Muscle layer of colon (tissue), 2 donors: ENCODE data around the gene EVI5L.

Source experiments
- H3K27ac ChIP-seq: one replicate; pipeline ENCODE4 v1.7.0; 2013; ENCODE audit warnings: low read depth, mild to moderate bottlenecking, low read length, moderate library complexity
- H3K27me3 ChIP-seq, 2 donors: one replicate each; pipeline ENCODE4 v1.7.0; 2013; ENCODE audit warnings: low read length in 2 of 2, mild to moderate bottlenecking in 2 of 2; ENCODE audit not compliant: insufficient read depth in 2 of 2, control insufficient read depth in 1 of 2
- H3K36me3 ChIP-seq: one replicate; pipeline ENCODE4 v1.7.0; 2013; ENCODE audit warnings: mild to moderate bottlenecking, low read length; ENCODE audit not compliant: insufficient read depth
- H3K4me1 ChIP-seq: one replicate; pipeline ENCODE4 v1.7.0; 2013; ENCODE audit warnings: mild to moderate bottlenecking, low read length; ENCODE audit not compliant: insufficient read depth
- H3K4me3 ChIP-seq, 2 donors: one replicate each; pipeline ENCODE4 v1.7.0; 2013; ENCODE audit warnings: low read length in 2 of 2, low read depth in 1 of 2, mild to moderate bottlenecking in 1 of 2, moderate library complexity in 1 of 2
- H3K9ac ChIP-seq: one replicate; pipeline ENCODE4 v1.7.0; 2013; ENCODE audit warnings: low read length
- H3K9me3 ChIP-seq: one replicate; pipeline ENCODE4 v1.7.0; 2013; ENCODE audit warnings: mild to moderate bottlenecking, low read length
- donor health status: abdominal sarcoma.
- donor health status: Adenocarcinoma of cecum.

The EVI5L gene

DNA sequence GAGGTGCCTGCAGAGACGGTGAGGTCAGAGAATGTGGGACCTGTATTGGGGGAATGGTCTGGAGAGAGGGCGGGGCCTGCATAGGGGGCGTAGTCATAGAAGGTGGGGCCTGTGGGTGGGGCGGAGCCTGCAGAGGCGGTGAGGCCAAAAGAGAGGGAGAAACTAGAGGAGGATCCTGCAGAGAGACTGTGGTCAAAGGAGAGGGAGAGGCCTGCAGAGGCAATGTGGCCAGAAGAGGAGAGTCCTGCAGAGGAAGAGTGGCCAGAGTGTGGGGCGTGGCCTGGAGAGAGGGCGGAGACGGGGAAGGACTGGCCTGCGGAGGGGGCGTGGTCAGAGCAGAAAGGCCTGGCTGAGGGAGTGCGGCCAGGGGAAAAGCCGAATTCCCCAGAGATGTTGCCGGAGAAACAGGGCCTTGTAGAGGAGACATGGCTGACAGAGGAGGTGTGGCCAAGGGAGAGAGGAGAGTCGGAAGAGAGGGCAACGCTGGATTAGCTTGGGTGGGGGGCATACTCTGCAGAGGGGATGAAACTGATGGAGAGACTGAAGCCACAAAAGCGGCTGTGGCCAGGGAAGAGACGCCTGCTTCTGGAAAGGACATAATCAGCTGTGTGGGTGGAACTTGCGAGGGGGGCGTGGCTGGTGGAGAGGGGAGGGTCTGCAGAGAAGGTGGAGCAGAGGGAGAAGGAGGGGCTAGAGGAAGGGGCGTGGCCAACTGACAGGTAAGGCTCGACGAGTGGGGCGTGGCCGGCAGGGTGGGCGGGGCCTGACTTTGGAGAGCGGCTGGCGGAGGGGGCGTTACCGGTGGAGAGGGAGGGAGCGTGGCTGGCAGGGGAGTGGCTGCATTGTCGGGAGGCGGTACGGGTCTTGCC lies 41.7 kb downstream of the EVI5L start:
- Histone ChIP-seq H3K4me3 (peak overlapping the region in 1 of 2 donors; percentile 43), H3K9ac (no peak overlapping the region), H3K9me3 (no peaks in the 10 kb centered on the region), H3K36me3 (no peaks in the 10 kb centered on the region), H3K4me1 (peaks cover 18% of the 10 kb centered on the region), H3K27ac (peak overlapping the region; percentile 52), H3K27me3 (peaks cover 0 to 50% of the 10 kb centered on the region in 2 donors)

GRCh38 chr19:7872306-7873204 lies 42.5 kb downstream of the EVI5L start:
- peak overlapping the region in 1 of 2 donors; percentile 43 for H3K4me3 ChIP-seq
- H3K27me3 ChIP-seq: peaks cover 0 to 42% of the 10 kb centered on the region in 2 donors
- H3K36me3 ChIP-seq: no peaks in the 10 kb centered on the region
- H3K4me1 ChIP-seq: peaks cover 18% of the 10 kb centered on the region
- H3K27ac ChIP-seq: no peak overlapping the region
- H3K9ac ChIP-seq: no peak overlapping the region
- no peaks in the 10 kb centered on the region for H3K9me3 ChIP-seq

DNA sequence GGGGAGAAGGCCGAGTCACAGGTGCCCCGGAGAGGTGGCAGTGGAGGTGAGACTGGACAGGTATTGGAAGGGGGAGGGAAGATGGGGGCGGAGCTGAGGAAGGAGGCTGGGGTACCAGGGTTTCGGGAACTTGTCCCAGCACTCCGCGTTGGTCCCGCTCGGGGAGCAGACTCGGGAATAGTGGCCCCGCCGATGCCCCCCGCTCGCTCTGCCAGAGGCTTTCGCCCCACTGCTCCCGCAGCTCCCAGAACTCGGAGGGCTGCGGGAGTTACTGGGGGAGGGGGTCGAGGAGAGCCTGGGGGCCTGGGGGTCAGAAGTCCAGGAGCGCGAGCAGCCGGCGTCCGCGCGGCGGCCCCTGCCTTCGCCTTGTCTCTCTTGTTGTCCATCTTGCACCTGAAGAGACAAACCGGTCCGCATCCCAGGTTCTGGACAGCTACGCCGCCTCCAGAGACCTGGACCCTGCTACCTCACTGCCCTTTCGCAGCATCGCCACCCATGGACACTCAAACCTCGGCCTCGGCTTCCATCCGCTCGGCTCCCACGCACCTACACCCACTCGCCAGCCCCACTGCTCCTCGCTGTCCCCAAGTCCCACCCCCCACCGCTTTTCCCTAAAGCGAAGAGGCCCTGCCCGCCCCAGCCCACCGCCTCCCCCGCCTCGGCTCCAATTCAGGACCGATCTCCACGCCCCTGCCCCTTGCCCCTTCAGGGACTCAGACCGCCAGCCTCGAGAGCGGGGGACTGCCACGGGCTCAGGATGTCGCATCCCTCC lies 43.5 kb downstream of the EVI5L start:
- H3K9ac ChIP-seq: no peak overlapping the region
- H3K36me3 ChIP-seq: no peaks in the 10 kb centered on the region
- H3K4me1 ChIP-seq: peaks cover 15% of the 10 kb centered on the region
- peaks cover 0 to 35% of the 10 kb centered on the region in 2 donors for H3K27me3 ChIP-seq
- H3K4me3 ChIP-seq: no peak overlapping the region
- no peak overlapping the region for H3K27ac ChIP-seq
- H3K9me3 ChIP-seq: no peaks in the 10 kb centered on the region

- H3K27ac ChIP-seq: no peak within 1 kb of the TSS
- H3K36me3 ChIP-seq: no peaks in the 10 kb centered on the region
- no peak within 1 kb of the TSS for H3K4me3 ChIP-seq
- H3K9ac ChIP-seq: no peak within 1 kb of the TSS
- H3K27me3 ChIP-seq: peaks cover 0 to 32% of the 10 kb centered on the region in 2 donors
- H3K4me1 ChIP-seq: peaks cover 10% of the 10 kb centered on the region
- no peaks in the 10 kb centered on the region for H3K9me3 ChIP-seq
These were observed 44.3 kb downstream of the EVI5L start, which contains the start of gene PRR36 for GRCh38 chr19:7874076-7874896. Gene PRR36 (minus strand): TSS chr19:7874390. CDS start chr19:7873689, 701 bp downstream.

DNA sequence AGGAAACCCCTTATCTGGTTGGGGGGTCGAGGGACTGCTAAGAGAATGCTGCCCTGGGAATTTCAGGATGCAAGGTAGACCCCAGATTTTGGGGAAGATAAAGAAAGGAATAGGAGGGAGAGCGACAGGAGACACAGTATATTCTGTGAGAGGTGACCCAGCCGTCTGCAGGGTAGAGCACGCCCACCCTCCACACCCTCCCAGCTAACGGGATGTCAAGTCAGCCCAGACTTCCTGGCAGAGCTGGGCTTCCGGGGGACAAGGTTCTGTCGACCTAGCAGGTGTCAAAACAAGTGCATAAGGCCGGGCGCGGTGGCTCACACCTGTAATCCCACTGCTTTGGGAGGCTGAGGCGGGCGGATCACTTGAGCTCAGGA lies 44.9 kb downstream of the EVI5L start:
- no peaks in the 10 kb centered on the region for H3K9me3 ChIP-seq
- no peaks in the 10 kb centered on the region for H3K36me3 ChIP-seq
- no peak overlapping the region for H3K9ac ChIP-seq
- H3K4me1 ChIP-seq: peaks cover 10% of the 10 kb centered on the region
- peaks cover 0 to 32% of the 10 kb centered on the region in 2 donors for H3K27me3 ChIP-seq
- H3K4me3 ChIP-seq: no peak overlapping the region
- H3K27ac ChIP-seq: no peak overlapping the region

DNA sequence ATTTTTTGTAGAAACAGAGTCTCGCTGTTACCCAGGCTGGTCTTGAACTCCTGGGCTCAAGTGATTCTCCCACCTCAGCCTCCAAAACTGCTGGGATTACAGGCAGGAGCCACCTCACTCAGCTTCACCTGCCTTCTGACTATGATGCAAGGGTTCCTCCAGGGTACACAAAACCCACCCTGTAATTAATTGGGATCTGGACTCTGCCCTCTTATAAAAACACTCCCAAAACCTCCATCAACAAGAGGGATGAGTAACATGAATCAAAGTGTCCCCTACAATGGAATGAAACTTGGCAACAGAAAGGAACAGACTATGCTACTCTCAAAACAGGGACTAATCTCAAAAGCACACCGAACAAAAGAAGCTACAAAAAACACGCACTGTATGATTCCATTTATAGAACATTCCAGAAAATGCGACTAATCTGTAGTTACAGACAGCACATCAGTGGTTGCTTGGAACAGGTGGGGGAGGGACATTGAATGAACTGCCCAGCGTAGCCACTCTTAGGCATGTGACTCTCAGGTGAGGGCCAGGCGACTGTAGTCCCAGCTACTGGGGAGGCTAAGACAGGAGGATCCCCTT lies 47.3 kb downstream of the EVI5L start:
- no peak overlapping the region for H3K27ac ChIP-seq
- no peak overlapping the region for H3K4me3 ChIP-seq
- H3K9ac ChIP-seq: no peak overlapping the region
- H3K9me3 ChIP-seq: no peaks in the 10 kb centered on the region
- no peaks in the 10 kb centered on the region for H3K36me3 ChIP-seq
- H3K27me3 ChIP-seq: peaks cover 0 to 25% of the 10 kb centered on the region in 2 donors
- H3K4me1 ChIP-seq: no peaks in the 10 kb centered on the region

DNA sequence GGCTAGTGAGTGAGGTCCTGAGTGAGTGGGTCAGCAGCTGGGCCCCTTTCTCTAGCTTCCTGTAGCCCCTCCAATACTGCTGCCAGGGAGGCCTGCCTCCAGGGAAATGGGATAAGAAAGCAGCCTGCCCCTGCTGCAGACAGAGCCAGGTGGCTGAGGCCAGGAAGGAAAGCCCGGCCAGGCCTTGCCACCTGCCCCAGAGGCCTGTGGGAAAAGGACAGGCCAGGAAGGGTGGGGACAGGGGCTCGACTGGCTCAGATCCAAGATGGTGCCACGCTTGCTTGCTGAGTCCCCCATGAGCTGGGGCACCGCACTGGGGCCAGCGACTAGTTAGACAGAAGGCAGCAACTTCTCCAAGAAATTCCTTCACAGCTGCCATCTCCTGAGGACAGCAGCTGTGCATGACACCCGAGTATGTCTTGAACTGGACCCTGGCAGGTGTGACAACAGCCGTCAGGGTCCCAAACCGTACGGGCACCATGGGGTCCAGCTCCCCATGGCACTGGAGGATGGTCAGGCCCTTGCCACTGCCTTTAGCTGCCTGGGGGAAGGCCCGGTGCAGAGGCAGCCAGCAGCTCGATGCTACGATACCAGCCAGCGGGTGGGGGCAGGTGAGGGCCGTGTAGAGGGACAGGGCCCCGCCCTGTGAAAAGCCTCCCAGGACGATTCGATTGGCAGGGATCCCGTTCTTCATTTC lies 49.2 kb downstream of the EVI5L start:
- Histone ChIP-seq H3K27ac (no peak overlapping the region), H3K4me1 (no peaks in the 10 kb centered on the region), H3K9ac (no peak overlapping the region), H3K9me3 (no peaks in the 10 kb centered on the region), H3K4me3 (no peak overlapping the region), H3K36me3 (no peaks in the 10 kb centered on the region), H3K27me3 (peaks cover 0 to 7% of the 10 kb centered on the region in 2 donors)

DNA sequence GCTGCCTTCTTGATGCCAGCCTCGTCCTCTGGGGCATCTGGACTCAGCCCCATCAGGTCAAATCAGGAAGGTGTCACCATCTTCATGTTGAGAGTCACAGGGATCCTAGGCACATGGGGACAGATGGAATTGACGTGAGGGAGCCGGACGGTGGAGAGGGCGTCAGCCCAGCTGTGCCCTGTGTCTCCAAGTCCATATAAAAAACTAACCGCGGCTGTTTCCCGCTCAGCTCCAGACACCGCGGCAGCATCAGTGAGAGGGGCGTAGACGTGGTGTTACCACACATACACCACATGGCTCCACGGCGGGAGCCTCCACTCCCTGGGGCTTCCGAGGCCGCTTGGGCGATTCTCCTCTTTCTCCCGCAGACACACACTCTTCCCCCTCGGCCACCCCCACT lies 49.8 kb downstream of the EVI5L start:
- H3K27ac ChIP-seq: no peak overlapping the region
- no peak overlapping the region for H3K9ac ChIP-seq
- peaks cover 0 to 2% of the 10 kb centered on the region in 2 donors for H3K27me3 ChIP-seq
- H3K4me3 ChIP-seq: no peak overlapping the region
- no peaks in the 10 kb centered on the region for H3K4me1 ChIP-seq
- no peaks in the 10 kb centered on the region for H3K36me3 ChIP-seq
- H3K9me3 ChIP-seq: no peaks in the 10 kb centered on the region

GRCh38 chr19:7881910-7882309 lies 51.9 kb downstream of the EVI5L start:
- H3K4me3 ChIP-seq: no peak overlapping the region
- no peak overlapping the region for H3K9ac ChIP-seq
- no peaks in the 10 kb centered on the region for H3K27me3 ChIP-seq
- no peaks in the 10 kb centered on the region for H3K4me1 ChIP-seq
- H3K9me3 ChIP-seq: no peaks in the 10 kb centered on the region
- no peak overlapping the region for H3K27ac ChIP-seq
- H3K36me3 ChIP-seq: no peaks in the 10 kb centered on the region

- Histone ChIP-seq H3K9me3 (no peaks in the 10 kb centered on the region), H3K36me3 (no peaks in the 10 kb centered on the region), H3K27ac (no peak overlapping the region), H3K9ac (no peak overlapping the region), H3K27me3 (peaks cover 0 to 5% of the 10 kb centered on the region in 2 donors), H3K4me1 (no peaks in the 10 kb centered on the region), H3K4me3 (no peak overlapping the region)
These were observed 53.1 kb downstream of the EVI5L start for GRCh38 chr19:7883105-7883504.
